ENCODE results near the gene CNTNAP2.

GRCh38 chr7:146177301-146177700 lies 60.7 kb downstream of the CNTNAP2 start:
- TF ChIP-seq ZNF3 (CRISPR knock-in tag; IDR thresholded peaks at IDR 0.05) (no peak), BCL6 (CRISPR knock-in tag; IDR thresholded peaks at IDR 0.05) (no peak), USF2 (CRISPR knock-in tag; IDR thresholded peaks at IDR 0.05) (no peak), E2F1 (CRISPR knock-in tag; IDR thresholded peaks at IDR 0.05) (no peak), ZFP36 (IDR thresholded peaks at IDR 0.05; ENCODE audit: low read depth, low read length, partially characterized antibody) (no peak), CTCF (IDR thresholded peaks at IDR 0.05 in 2 of 3, conservative IDR thresholded peaks at IDR 0.05 in 1 of 3; ENCODE audit: insufficient read depth in 2 of 3, low read depth in 1 of 3, low read length in 3 of 3) (no peak), SNRNP70 (optimal IDR thresholded peaks at IDR 0.05; ENCODE audit: low read depth, low read length) (no peak), ZNF184 (CRISPR knock-in tag; IDR thresholded peaks at IDR 0.05) (no peak)
- TF ChIP-seq, protein P1, sequence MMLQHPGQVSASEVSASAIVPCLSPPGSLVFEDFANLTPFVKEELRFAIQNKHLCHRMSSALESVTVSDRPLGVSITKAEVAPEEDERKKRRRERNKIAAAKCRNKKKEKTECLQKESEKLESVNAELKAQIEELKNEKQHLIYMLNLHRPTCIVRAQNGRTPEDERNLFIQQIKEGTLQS (IDR thresholded peaks at IDR 0.05) = no peak
- TF ChIP-seq, protein P1 (CRISPR knock-in tag; conservative IDR thresholded peaks at IDR 0.05) = no peak
